HepG2 (cell line): ENCODE measurements around the gene SLC9A1.

Source experiments
- GLI4 ChIP-seq: sonication (generic); formaldehyde crosslinking; IDR thresholded peaks from 2 replicates; pipeline ENCODE4 v1.5.1; 2020; ENCODE audit warnings: missing genetic modification reagents, mild to moderate bottlenecking, moderate library complexity, borderline replicate concordance
- HCFC1 ChIP-seq: fragments of 150-350 bp; IDR thresholded peaks from 2 replicates; pipeline ENCODE4 v1.6.1; 2014; ENCODE audit warnings: low read depth, low read length
- NFATC3 ChIP-seq: sonication (generic); formaldehyde crosslinking; IDR thresholded peaks from 2 replicates; pipeline ENCODE4 v1.5.1; 2020; ENCODE audit warnings: mild to moderate bottlenecking, missing genetic modification reagents
- PHB2 ChIP-seq: fragments of 450-650 bp; IDR thresholded peaks from 2 replicates; pipeline ENCODE4 v1.6.1; 2018; ENCODE audit not compliant: partially characterized antibody
- SRF ChIP-seq: IDR thresholded peaks from 2 replicates; pipeline ENCODE4 v1.6.1; 2011; ENCODE audit warnings: mild to moderate bottlenecking, low read depth, low read length, moderate library complexity
- ZNF274 ChIP-seq: sonication (generic); formaldehyde crosslinking; IDR thresholded peaks from 2 replicates; pipeline ENCODE4 v1.5.1; 2020; ENCODE audit warnings: mild to moderate bottlenecking, missing genetic modification reagents
- TF ChIP-seq, protein P1 (sequence below): IDR thresholded peaks from 2 replicates; pipeline ENCODE4 v1.6.1; 2012; ENCODE audit warnings: inconsistent platforms
- TF ChIP-seq, protein P2 (sequence below): sonication (generic); formaldehyde crosslinking; IDR thresholded peaks from 2 replicates; pipeline ENCODE4 v1.8.0; 2022; ENCODE audit warnings: low read depth, missing genetic modification reagents

DNA sequence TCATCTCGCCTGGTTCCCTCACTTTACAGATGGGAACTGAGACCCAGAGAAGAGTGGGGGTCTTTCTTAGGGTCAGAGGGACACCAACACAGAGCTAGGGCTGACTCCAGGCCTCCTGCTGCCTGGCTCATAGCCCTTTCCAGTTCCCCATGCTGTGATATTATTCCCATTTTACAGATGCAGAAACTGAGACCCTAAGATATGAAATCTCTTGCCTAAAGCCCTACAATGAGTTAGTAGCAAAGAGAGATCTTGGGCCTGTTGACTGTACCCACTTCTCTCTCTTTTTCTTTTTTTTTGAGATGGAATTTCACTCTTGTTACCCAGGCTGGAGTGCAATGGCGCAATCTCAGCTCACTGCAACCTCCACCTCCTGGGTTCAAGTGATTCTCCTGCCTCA lies 49.9 kb downstream of the SLC9A1 start:
- TF ChIP-seq, protein P1, sequence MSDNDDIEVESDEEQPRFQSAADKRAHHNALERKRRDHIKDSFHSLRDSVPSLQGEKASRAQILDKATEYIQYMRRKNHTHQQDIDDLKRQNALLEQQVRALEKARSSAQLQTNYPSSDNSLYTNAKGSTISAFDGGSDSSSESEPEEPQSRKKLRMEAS, result no peak
- no peak for TF ChIP-seq SRF
- no peak for TF ChIP-seq PHB2
- no peak for TF ChIP-seq ZNF274
- TF ChIP-seq, protein P2, sequence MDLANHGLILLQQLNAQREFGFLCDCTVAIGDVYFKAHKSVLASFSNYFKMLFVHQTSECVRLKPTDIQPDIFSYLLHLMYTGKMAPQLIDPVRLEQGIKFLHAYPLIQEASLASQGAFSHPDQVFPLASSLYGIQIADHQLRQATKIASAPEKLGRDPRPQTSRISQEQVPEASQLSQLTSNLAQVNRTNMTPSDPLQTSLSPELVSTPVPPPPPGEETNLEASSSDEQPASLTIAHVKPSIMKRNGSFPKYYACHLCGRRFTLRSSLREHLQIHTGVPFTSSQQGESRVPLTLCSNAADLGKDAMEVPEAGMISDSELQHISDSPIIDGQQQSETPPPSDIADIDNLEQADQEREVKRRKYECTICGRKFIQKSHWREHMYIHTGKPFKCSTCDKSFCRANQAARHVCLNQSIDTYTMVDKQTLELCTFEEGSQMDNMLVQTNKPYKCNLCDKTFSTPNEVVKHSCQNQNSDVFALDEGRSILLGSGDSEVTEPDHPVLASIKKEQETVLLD (CRISPR knock-in tag), result no peak
- no peak for TF ChIP-seq GLI4
- no peak for TF ChIP-seq HCFC1
- no peak for TF ChIP-seq NFATC3 (CRISPR knock-in tag)
